HL-60 (cell line): ENCODE measurements around the gene NDUFC2.

Source experiments
- DNase-seq, 2 experiments: peaks; one replicate each; pipeline ENCODE4 v3.0.0-alpha.2; 2010 to 2020; ENCODE audit warnings: low read depth in 1 of 2, low spot score in 1 of 2
- H3K27ac ChIP-seq: fragments of 250-450 bp; sonication (Bioruptor Pico); replicated peaks from 2 replicates; pipeline ENCODE4 v1.5.1; 2020; ENCODE audit warnings: mild to moderate bottlenecking, moderate library complexity
- H3K27me3 ChIP-seq: fragments of 250-450 bp; sonication (Bioruptor Pico); 2 replicates; pipeline ENCODE4 v1.5.1; 2021; ENCODE audit warnings: mild to moderate bottlenecking, moderate library complexity; ENCODE audit not compliant: insufficient read depth, poor library complexity, severe bottlenecking
- H3K4me3 ChIP-seq: replicated peaks from 2 replicates; pipeline ENCODE4 v1.5.1; 2011; ENCODE audit warnings: mild to moderate bottlenecking, control low read depth, low read length; ENCODE audit not compliant: insufficient read depth
- GABPA ChIP-seq: IDR thresholded peaks from 2 replicates; pipeline ENCODE4 v1.6.1; 2012; ENCODE audit warnings: low read depth
- POLR2AphosphoS5 ChIP-seq: IDR thresholded peaks from 2 replicates; pipeline ENCODE4 v1.6.1; 2012; ENCODE audit warnings: low read depth
- SPI1 ChIP-seq: IDR thresholded peaks from 2 replicates; pipeline ENCODE4 v1.6.1; 2012; ENCODE audit warnings: low read depth, mild to moderate bottlenecking, borderline replicate concordance
- long read RNA-seq: library from polyadenylated mRNA; unstranded; transcript quantifications from one replicate; pipeline ENCODE4 v2.0.0, GENCODE V29; 2020
- TF ChIP-seq, protein P1 (sequence below): IDR thresholded peaks from 2 replicates; pipeline ENCODE4 v1.6.1; 2012; ENCODE audit warnings: low read depth; ENCODE audit not compliant: insufficient replicate concordance
- TF ChIP-seq, protein P2 (sequence below): IDR thresholded peaks from one replicate; pipeline ENCODE4 v1.5.1; 2011; ENCODE audit warnings: low read length, control low read depth, inconsistent platforms; ENCODE audit not compliant: insufficient read depth

The NDUFC2 gene
- long read RNA-seq, transcript NDUFC2-201 (3 exons, 2,518 nt): major isoform, 31 of 52 reads
- long read RNA-seq, partial matches to known transcripts: 0 of 52 reads
- long read RNA-seq, other reads (novel, unspliced or antisense): 20 of 52 reads

DNA sequence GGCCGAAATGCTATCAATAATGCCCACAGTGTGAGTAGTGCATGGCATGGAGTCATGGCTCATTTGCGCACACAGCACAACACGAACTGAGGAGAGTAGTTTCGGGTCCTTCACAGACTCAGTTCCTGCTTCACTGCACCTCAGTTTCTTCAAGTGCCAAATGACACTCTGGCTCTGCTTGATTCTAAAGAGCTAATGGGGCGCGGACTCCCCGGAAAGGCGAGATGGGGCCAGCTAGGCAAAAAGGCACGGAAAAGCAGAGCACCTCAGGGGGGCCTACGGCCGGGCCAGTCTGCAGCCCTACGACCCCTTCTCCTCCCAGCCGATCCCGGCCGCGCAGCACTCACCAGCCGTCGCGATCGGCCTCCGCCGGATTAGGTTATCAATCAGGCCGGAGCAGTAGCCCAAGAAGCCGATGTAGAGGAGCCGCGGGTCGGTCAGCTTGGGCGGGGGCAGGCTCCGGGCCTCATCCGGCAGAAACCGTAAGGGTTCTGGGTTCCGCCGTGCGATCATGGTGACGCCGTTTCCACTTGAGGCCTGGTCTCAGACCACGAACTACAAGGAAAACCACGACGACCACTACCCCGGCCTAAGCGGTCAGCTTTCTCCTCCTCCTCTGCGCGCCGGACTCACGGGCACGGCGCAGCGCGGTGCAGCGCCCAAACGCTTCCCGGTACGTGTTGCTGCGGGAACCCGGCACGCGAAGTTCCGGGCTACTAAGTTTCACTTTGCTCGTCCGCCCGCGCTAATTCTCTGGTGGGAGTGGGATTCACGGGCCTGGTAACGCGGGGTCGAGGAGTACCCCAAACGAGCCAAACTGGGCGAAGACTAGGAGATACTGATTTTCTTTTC is at the start of gene NDUFC2:
Gene NDUFC2, minus strand, starts transcription at position 631 of the 852 bp plus-strand sequence. Its CDS starts 118 bp downstream, at position 513.
- Histone ChIP-seq H3K27me3 (no peaks in the 10 kb centered on the region), H3K27ac (peak within 1 kb of the TSS; percentile 86), H3K4me3 (peak within 1 kb of the TSS; percentile 75)
- DNase-seq: peak; percentile 76 to 80
- TF ChIP-seq SPI1 (no peak), GABPA (peak; percentile 87), POLR2AphosphoS5 (peak; percentile 91)
- TF ChIP-seq, protein P1, sequence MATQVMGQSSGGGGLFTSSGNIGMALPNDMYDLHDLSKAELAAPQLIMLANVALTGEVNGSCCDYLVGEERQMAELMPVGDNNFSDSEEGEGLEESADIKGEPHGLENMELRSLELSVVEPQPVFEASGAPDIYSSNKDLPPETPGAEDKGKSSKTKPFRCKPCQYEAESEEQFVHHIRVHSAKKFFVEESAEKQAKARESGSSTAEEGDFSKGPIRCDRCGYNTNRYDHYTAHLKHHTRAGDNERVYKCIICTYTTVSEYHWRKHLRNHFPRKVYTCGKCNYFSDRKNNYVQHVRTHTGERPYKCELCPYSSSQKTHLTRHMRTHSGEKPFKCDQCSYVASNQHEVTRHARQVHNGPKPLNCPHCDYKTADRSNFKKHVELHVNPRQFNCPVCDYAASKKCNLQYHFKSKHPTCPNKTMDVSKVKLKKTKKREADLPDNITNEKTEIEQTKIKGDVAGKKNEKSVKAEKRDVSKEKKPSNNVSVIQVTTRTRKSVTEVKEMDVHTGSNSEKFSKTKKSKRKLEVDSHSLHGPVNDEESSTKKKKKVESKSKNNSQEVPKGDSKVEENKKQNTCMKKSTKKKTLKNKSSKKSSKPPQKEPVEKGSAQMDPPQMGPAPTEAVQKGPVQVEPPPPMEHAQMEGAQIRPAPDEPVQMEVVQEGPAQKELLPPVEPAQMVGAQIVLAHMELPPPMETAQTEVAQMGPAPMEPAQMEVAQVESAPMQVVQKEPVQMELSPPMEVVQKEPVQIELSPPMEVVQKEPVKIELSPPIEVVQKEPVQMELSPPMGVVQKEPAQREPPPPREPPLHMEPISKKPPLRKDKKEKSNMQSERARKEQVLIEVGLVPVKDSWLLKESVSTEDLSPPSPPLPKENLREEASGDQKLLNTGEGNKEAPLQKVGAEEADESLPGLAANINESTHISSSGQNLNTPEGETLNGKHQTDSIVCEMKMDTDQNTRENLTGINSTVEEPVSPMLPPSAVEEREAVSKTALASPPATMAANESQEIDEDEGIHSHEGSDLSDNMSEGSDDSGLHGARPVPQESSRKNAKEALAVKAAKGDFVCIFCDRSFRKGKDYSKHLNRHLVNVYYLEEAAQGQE: peak; percentile 57
- TF ChIP-seq, protein P2, sequence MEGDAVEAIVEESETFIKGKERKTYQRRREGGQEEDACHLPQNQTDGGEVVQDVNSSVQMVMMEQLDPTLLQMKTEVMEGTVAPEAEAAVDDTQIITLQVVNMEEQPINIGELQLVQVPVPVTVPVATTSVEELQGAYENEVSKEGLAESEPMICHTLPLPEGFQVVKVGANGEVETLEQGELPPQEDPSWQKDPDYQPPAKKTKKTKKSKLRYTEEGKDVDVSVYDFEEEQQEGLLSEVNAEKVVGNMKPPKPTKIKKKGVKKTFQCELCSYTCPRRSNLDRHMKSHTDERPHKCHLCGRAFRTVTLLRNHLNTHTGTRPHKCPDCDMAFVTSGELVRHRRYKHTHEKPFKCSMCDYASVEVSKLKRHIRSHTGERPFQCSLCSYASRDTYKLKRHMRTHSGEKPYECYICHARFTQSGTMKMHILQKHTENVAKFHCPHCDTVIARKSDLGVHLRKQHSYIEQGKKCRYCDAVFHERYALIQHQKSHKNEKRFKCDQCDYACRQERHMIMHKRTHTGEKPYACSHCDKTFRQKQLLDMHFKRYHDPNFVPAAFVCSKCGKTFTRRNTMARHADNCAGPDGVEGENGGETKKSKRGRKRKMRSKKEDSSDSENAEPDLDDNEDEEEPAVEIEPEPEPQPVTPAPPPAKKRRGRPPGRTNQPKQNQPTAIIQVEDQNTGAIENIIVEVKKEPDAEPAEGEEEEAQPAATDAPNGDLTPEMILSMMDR: no peak

DNA sequence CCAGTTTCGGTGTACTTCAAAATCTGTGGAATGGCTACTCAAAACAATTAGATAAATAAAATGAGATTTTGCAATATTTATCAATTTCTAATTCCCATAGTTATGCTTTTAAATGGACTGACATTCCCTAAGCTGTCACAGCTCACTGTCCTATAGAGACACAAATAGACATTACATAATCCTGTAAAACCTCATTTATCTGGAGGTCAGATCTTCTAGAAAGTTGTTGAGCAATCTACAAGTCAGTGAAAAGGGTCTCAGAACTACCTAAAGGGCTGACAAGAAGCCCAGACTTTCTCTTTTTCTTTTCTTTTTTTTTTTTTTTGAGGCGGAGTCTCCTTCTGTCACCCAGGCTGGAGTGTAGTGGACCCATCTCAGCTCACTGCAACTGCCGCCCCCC is 47.7 kb upstream of the NDUFC2 start:
- no peak for DNase-seq
- TF ChIP-seq GABPA: no peak
- Histone ChIP-seq H3K4me3 (no peak overlapping the region), H3K27ac (no peak overlapping the region), H3K27me3 (no peaks in the 10 kb centered on the region)

DNA sequence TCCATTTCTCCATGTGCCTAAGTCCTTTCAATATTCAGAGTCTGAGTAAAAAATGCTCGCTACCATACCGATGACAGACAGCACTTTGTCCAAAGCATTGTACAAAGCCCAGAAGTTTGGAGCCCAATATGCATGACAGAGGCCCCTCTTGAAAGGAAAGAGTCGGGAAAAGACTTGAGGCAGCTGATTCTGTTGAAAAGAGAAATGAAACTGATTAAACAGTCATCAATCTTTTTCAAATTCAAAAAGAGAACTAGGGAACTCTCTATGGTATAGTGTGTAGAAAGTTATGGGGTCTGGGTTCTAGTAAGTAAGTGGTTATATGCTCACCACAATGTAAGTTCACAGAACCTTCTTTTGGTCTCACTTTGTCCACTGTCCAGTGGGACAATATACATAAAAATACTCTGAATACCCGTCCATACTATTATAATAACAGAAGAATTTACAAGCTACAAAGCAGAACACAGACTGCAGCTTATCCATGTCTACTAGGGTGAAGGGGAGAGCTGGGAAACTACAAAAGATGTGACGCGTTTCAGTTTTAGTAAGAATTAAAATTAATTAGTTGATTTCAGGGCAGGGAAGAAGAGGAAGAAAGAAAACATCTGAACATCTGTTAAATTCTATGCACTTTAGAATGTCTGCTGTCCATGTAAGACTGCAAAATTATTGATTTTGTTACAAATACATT is 33.1 kb upstream of the NDUFC2 start:
- Histone ChIP-seq H3K27ac (no peak overlapping the region), H3K27me3 (no peaks in the 10 kb centered on the region), H3K4me3 (no peak overlapping the region)
- DNase-seq: no peak
- TF ChIP-seq SPI1 (no peak), POLR2AphosphoS5 (no peak)

DNA sequence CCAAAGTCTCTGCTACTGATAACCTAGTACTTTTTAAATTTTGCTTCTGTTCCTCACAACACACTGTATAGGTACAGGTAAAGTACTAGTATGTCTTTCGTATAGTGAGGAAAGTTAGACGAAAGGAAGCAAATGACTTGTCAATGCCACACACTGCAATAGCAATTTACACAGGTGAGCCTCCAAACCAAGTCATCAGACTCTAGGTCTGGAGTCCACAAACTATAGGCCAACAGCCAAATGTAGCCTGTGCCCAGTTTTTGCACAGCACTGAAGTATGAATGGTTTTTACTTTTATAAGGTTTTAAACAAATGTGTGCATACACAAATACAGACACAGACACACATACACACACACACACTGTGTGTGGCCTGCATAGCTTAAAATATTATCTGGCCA is 31.6 kb upstream of the NDUFC2 start:
- H3K4me3 ChIP-seq: no peak overlapping the region
- no peak for TF ChIP-seq SPI1
- TF ChIP-seq POLR2AphosphoS5: no peak
- TF ChIP-seq, protein P2: no peak
- TF ChIP-seq GABPA: no peak
- TF ChIP-seq, protein P1: no peak
- no peak overlapping the region for H3K27ac ChIP-seq
- H3K27me3 ChIP-seq: no peaks in the 10 kb centered on the region
- no peak for DNase-seq
